Activated T-helper 17 cell treated with anti-CD3 and anti-CD28 coated beads, Interleukin-2, amount 50 U/mL, for 72 hours (primary cell): ENCODE measurements around the gene AGER. TPM values are rescaled to one million over a fixed set of nuclear protein-coding genes. Genes with fewer than 3 reads are reported as not detected.

Source experiments
- ATAC-seq: fragments of 150-1000 bp; cut with Tn5 transposase; replicated peaks from 2 replicates; pipeline ENCODE4 v1.10.0; 2021; ENCODE audit warnings: mild to moderate bottlenecking, moderate library complexity
- H3K27ac Mint-ChIP-seq: one replicate; pipeline ENCODE4 v1.8.0; 2022; ENCODE audit warnings: mixed read lengths
- H3K27me3 Mint-ChIP-seq: one replicate; pipeline ENCODE4 v1.8.0; 2022; ENCODE audit warnings: mixed read lengths
- H3K36me3 Mint-ChIP-seq: one replicate; pipeline ENCODE4 v1.8.0; 2022; ENCODE audit warnings: low read depth, mild to moderate bottlenecking, mixed read lengths
- H3K4me1 Mint-ChIP-seq: one replicate; pipeline ENCODE4 v1.8.0; 2022; ENCODE audit warnings: mixed read lengths
- H3K4me3 Mint-ChIP-seq: one replicate; pipeline ENCODE4 v1.8.0; 2022; ENCODE audit warnings: mild to moderate bottlenecking, mixed read lengths
- H3K9me3 Mint-ChIP-seq: one replicate; pipeline ENCODE4 v1.8.0; 2022; ENCODE audit warnings: mixed read lengths
- total RNA-seq, 2 donors: library from RNA; stranded (reverse); gene quantifications; one replicate each; pipeline ENCODE4 v1.2.3, GENCODE V29; 2022

Gene AGER
- total RNA-seq, 2 donors from 2014 or later = 19.3 to 50.2 TPM

DNA sequence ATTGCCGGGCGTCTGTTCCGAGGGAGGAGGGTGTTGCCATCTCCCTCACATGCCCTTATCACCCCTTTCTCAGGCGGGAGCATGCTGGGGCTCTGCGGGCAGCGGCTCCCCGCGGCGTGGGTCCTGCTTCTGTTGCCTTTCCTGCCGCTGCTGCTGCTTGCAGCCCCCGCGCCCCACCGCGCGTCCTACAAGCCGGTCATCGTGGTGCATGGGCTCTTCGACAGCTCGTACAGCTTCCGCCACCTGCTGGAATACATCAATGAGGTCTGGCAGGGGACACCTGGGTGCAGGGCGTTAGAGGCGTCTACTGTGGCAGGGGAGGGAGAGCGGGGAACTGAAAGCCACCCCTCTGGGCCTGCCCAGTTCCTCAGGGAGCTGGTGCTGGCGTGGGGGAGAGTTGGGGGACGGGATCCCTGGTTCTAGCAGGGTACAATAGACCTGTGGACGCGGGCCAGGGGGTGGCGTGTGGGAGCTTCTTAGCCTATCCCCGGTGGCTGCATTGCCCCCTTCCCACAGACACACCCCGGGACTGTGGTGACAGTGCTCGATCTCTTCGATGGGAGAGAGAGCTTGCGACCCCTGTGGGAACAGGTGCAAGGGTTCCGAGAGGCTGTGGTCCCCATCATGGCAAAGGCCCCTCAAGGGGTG is 29.4 kb downstream of the AGER start:
- Mint-ChIP-seq H3K27ac (peak overlapping the region; percentile 77), H3K36me3 (peaks cover 18% of the 10 kb centered on the region), H3K4me3 (peak overlapping the region; percentile 90), H3K27me3 (peaks cover 15% of the 10 kb centered on the region), H3K9me3 (no peaks in the 10 kb centered on the region), H3K4me1 (peaks cover 26% of the 10 kb centered on the region)
- ATAC-seq = peak; percentile 93

DNA sequence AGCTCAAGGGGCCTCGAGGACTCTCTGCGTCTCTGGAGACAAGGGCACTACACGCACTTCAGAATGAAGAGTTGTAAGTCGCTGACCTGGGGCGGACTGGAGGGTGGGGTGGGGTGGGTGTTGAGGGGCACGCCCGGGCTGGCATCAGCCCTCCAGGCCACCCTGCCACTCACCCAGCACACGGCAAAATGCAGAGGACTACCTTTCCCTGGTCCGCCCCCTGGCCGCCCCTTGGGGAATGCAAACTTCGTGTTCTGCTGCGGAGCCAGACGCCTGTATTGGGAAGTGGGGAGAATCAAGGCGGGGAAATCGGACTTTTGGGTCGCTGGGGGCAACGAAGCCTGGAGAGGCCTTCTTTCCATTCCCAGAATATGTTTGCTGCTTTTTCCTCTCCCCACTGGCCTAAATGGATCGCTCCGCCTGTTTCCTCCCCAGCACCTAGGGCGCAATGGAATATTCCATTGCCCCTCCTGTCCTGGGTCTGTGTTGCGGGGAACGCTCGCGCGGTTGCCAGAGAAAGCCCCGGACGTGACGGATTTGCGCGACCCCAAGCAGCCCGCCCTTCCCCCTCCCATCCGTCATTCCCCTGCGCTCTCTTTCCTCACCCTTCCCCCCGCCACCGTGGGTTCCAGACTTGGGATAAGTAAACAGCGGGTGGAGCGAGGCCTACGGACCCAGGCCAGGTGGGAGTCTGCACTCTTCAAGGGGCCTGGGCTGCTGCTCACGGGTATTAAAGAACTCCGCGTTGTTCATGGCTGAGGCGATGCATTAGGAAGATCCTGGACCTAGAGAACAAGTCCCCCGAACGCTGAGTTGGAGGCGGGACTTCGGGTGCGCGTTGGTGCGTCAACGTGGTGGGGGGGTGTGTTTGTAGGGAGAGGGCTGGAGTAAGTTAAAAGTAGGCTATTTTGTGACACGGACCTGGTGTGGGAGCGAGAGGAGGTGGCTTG is 30.2 kb downstream of the AGER start, which contains the start of gene PPT2:
Gene PPT2, plus strand, starts transcription at position 578 of the 950 bp plus-strand sequence. CDS start 454 bp downstream, outside the sequence.
- peak within 1 kb of the TSS; percentile 77 for H3K27ac Mint-ChIP-seq
- peaks cover 17% of the 10 kb centered on the region for H3K36me3 Mint-ChIP-seq
- peak within 1 kb of the TSS; percentile 90 for H3K4me3 Mint-ChIP-seq
- H3K9me3 Mint-ChIP-seq = no peaks in the 10 kb centered on the region
- H3K4me1 Mint-ChIP-seq = peaks cover 28% of the 10 kb centered on the region
- H3K27me3 Mint-ChIP-seq = peaks cover 18% of the 10 kb centered on the region
- ATAC-seq = peak; percentile 67

DNA sequence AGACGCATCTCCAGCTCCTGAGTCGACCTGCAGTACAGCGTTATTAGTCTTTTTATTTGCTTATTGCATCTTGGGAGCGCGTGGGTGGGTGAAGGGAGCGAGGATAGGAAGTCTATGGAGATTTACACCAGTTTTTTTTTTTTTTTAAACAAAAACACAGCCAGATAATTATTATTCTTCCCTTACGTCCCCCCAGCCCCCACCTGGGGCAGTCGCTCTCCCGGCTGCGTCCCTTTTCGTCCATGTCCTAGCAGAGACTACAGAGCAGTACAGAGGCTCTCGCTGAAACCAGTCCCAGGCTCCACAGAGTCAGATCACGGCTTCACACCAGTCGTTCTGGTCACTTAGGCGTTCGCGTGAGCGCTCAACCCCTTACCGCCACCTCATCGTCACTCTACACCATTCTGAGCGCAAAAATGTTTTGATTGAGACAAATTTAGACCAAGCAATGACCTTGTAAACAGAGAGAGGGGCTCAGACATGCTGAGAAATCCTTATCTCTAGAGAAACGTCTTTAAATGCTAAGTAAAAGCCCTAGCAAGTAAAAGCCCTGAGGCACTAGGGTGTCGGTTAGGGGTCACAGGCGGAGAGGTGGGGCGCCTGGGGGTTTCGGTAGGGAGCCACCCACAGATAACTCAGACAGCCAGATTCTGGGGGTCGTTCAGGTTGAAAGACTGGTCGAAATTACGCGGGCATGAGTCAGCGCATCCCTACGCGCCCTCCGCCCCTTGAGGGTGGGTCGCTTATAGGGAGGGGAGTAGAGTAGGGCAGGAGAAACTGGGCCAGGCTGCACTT is 31.1 kb downstream of the AGER start:
- ATAC-seq = no peak
- H3K9me3 Mint-ChIP-seq = no peaks in the 10 kb centered on the region

DNA sequence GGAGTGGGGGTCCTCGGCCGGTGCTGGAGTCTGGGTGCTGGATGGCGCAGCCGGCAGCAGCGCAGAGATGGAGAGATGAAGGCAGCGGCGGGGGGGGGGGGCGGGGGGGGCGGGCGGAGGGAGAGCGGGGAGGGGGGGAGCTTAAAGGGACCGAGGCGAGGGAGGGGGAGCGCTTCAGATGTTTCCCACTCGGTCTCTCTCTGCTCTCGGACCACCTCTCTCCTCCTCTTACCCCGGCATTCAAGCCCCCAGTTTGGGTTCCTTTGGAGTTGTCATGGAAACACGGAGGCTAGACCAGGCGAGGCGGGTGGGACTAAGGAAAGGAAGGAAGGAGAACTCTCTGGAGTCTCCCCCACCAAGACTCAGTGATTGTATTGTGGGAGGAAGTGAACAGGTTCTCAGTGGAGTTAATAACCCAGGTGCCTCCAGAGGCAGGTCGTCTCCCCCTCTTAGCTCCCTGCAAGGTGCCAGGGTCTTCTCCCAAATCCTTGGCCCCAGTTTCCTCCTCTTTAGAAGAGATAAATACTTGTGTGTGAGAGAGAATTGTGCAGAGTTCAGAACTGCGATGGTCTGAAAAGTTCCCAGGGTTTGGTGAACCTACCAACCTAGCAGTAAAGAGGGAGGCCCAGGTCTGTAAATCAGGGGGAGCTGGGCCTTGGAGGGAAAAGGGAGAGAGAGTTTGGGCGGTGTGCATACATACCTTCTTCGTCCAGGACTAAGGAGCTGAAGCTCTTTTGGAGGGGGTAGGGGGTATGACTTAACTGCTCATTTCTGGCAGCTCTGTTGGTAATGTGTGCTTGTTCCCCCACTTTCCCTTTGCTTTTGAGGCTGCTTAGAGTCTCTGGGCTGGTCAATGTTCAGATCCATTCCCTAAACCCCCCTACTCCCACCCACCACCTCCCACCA is 31.9 kb downstream of the AGER start, which contains the start of gene PRRT1:
Gene PRRT1, minus strand, starts transcription at position 77 of the 906 bp plus-strand sequence. CDS start 112 bp downstream, outside the sequence.
- peak within 1 kb of the TSS; percentile 90 for H3K4me3 Mint-ChIP-seq
- peaks cover under 1% of the 10 kb centered on the region for H3K36me3 Mint-ChIP-seq
- H3K9me3 Mint-ChIP-seq = no peaks in the 10 kb centered on the region
- peaks cover 28% of the 10 kb centered on the region for H3K27me3 Mint-ChIP-seq
- H3K27ac Mint-ChIP-seq = no peak within 1 kb of the TSS
- ATAC-seq = no peak
- peaks cover 33% of the 10 kb centered on the region for H3K4me1 Mint-ChIP-seq

More for the DNA sequence above, 31.1 kb downstream of the AGER start:
- Mint-ChIP-seq H3K27me3 (peaks cover 27% of the 10 kb centered on the region), H3K4me3 (peak overlapping the region; percentile 90), H3K4me1 (peaks cover 33% of the 10 kb centered on the region), H3K36me3 (peaks cover 9% of the 10 kb centered on the region), H3K27ac (peak overlapping the region; percentile 36)

DNA sequence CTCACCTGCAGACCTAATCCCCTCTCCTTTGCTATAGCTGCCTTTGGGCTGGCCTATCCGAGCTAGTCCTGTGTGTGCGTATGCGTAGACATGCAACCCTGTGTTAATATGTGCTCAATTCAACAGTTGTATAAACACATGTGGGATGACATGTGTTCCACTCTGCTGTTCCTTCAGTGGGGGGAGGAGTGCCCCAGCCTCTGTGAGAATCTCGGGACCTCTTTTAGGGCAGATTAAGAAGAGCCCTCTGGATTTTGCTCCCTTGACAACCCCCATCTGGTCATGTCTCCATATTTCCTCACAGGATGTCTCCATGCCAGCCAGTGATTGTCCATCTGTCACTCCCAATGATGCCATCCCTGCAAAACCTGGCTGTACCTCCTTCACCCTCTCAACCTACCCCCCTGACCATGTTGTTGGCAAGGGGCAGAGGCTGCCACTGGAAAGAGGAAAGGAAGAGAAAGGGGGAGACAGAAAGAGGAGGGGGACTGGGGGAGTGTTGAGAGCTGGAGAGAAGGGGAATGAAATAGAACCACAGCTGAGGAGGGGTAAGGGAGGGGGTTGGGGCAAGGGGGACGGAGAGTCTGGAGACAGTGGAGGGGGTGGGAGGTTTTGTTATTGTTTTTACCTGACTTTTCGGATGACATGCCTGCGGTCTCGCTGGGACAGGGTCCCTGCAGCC is 32.7 kb downstream of the AGER start:
- H3K36me3 Mint-ChIP-seq = no peaks in the 10 kb centered on the region
- H3K27ac Mint-ChIP-seq = no peak overlapping the region
- H3K9me3 Mint-ChIP-seq = no peaks in the 10 kb centered on the region
- H3K4me3 Mint-ChIP-seq = no peak overlapping the region
- peaks cover 33% of the 10 kb centered on the region for H3K4me1 Mint-ChIP-seq
- H3K27me3 Mint-ChIP-seq = peaks cover 28% of the 10 kb centered on the region
- no peak for ATAC-seq

DNA sequence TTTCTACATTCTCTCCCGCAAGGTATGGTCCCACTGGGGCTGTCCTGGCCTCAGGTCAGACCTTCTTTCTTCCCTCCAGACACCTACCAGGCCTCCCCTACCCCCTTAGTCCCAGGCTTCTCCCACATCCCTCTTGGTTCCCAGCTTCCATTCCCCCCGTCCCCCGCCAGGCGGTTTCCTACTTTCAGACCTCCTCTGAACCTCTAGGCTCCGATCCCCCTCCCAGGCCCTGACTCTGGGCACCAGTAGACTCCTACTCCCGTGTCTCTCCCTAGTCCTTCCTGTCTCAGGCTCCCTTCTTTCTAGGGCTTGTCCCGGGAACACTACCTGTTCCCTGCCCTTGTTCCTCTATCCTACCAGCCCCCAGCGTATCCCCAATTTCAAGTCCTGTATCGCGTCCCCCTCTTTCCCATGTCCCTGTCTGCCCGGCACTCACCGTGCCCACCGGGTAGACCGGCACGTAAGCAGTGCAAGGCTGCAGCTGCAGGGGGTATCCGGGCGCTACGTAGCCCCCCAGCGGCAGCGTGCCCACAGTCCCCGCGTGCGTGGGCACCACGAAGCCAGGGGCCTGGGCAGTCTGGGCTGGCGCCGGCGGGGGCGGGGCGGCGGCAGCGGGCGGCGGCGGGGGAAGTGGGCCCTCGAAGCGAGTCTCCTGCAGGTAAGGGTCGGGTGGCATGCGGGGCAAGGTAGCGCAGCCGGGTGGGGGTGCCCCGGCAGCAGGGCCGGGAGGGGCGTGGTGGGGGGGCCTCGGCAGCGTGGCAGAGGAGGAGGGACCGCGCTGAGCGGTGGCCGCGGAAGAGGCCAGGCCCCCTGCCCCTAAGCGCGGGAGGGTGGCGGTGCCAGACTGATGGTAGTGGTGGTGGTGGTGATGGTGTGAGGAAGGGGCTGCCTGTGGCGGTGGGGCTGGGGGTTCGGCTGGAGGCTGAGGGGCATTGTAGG is 33.9 kb downstream of the AGER start:
- Mint-ChIP-seq H3K9me3 (no peaks in the 10 kb centered on the region), H3K4me3 (peak overlapping the region; percentile 3), H3K36me3 (no peaks in the 10 kb centered on the region), H3K27ac (no peak overlapping the region), H3K27me3 (peaks cover 28% of the 10 kb centered on the region), H3K4me1 (peaks cover 29% of the 10 kb centered on the region)
- no peak for ATAC-seq

DNA sequence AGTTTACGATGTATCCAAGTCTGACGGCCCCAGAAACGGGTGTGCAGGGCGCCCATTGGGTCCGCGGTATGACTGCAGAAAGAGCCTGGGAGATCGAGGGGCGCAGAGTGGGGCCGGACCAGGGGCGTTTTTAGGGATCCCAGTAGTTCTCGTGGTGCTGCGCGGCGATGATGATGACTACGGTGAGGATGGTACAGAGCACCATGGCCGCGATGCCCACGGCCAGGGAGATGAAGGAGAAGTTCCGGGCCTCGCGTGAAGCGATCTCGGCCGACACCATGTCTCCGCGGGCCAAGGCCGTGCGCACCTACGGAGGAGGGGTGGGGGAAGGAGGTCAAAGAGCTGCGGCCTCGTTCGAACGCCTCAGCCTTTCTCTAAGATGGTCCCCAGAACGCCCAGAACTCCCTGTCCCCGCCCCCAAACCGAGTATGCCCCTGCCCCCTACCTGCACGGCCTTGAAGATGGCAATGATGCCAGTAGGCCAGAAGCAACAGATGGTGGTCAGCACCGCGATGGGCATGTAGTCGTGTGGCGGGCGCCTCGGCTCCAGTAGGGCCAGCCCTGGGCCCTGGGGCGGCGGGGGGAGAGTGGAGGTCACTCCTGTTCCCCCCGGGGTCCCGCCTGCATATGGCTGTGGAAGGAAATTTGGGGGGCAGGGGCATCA is 34.8 kb downstream of the AGER start:
- no peaks in the 10 kb centered on the region for H3K36me3 Mint-ChIP-seq
- peak; percentile 32 for ATAC-seq
- no peaks in the 10 kb centered on the region for H3K9me3 Mint-ChIP-seq
- peak overlapping the region; percentile 48 for H3K27ac Mint-ChIP-seq
- peaks cover 20% of the 10 kb centered on the region for H3K4me1 Mint-ChIP-seq
- H3K27me3 Mint-ChIP-seq = peaks cover 28% of the 10 kb centered on the region
- H3K4me3 Mint-ChIP-seq = peak overlapping the region; percentile 80

DNA sequence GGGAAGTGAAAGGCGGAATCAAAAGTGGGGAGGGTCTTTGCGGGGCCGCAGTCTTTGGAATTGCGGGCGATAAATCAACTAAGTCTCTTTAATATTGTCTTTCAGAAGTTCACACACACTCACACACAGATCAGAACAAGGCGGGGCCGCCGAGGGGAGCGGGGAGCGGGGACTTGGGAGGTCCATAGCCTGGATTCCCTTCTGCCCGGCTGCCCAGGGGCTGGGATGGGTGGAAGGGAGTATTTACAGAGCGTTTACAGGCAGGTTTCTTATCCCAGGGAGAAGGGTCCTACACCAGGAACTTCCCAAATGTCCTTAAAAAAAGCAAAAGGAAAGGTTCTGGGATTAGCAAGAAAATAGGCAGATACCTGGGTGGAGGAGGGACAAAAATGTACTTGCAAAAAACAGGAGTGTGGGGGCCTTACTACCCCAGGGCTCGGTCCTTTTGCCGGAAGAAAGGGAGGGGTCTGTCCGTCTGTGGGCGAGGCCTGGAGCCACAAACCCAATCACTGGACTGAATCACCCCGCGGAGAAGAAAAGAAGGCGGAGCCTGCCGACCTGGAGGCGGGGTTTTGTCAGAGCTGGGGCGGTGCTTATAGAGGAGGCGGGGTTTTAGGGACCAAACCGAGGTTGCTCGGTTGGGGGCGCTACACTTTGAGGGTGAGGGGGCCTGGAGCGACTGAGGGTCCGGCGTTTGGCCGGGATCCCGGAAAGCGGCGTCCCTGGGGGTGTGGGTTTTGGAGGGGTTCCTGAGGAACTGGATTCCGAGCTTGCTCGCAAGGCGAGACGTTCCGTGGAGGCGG is 35.6 kb downstream of the AGER start:
- peak; percentile 85 for ATAC-seq
- Mint-ChIP-seq H3K27ac (peak overlapping the region; percentile 48), H3K27me3 (peaks cover 28% of the 10 kb centered on the region), H3K36me3 (no peaks in the 10 kb centered on the region), H3K4me1 (peaks cover 17% of the 10 kb centered on the region), H3K9me3 (no peaks in the 10 kb centered on the region), H3K4me3 (peak overlapping the region; percentile 80)

DNA sequence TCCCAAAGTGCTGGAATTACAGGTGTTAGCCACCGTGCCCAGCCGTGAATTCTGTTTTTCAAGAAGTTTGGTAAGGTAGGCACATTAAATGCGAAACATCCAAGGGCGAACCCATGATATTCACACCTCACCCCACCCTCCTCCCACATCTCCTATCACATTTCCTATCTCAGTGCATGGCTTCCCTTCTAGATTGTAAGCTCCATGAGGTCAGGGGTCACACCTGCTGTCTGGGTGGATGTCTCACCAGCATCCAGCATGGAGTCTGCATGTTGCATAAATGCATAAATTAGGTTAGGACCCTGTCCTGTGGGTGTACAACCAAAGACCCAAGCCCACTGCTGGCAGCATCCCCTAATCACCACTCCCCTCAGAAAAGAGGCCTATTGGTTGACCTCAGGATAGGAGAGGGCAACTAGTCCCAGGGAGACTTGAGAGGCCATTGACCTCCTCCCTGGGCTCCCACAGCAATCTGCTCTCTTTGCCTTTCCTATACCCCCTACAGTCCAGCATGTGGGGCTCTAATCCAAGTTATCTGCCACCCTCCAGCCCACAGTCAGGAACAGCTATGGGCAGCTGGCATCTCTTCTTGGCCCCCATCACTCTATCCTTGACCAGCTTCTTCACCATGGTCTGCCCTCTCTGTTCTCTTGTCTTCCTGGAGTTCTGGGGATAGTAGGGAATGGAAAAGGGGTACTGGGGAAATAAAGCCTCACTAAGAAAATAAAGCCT is 36.5 kb downstream of the AGER start:
- no peak for ATAC-seq
- no peaks in the 10 kb centered on the region for H3K9me3 Mint-ChIP-seq
- peak overlapping the region; percentile 80 for H3K4me3 Mint-ChIP-seq
- H3K27me3 Mint-ChIP-seq = peaks cover 28% of the 10 kb centered on the region
- H3K36me3 Mint-ChIP-seq = no peaks in the 10 kb centered on the region
- peaks cover 12% of the 10 kb centered on the region for H3K4me1 Mint-ChIP-seq
- no peak overlapping the region for H3K27ac Mint-ChIP-seq

DNA sequence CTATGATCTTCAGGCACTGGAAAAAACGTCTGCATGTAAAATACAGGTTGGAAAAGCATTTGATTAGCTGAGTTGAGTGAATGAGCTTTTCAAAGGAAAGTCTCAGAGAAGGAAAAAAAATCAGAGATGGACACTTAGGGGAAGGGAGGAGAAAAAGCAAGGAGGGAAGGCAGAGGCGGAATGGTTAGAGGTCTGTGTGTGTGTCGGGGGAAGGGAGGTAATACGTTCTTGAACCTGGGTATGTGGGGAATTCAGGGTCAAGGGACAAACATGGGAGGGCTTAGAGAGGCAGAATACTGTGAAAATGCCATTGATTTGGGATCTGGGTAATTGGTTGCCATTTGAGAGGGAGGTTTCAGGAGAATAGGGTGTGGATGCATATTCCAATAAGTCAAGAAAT is 37.4 kb downstream of the AGER start:
- Mint-ChIP-seq H3K4me1 (peaks cover 12% of the 10 kb centered on the region), H3K36me3 (no peaks in the 10 kb centered on the region), H3K4me3 (no peak overlapping the region), H3K27me3 (peaks cover 34% of the 10 kb centered on the region), H3K27ac (no peak overlapping the region), H3K9me3 (no peaks in the 10 kb centered on the region)
- no peak for ATAC-seq

DNA sequence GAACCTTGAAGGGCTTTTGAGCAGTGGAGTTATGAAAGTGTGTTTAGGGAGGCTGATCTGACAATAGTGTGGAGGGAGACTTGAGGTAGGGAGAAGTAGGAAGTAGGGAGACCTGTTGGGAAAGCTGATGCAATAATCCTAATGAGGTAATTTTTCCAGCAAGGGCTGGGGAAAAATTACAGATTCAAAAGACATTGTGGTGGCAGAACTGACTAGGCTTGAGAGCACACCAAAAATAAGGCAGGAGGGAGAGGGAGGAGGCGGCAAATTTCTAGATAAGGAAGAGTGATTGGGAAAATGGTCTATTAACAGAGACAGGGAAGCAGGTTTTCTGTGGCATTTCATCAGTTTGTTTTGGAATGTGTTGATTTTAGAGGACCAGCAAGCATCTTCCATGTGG is 37.8 kb downstream of the AGER start:
- Mint-ChIP-seq H3K27me3 (peaks cover 35% of the 10 kb centered on the region), H3K27ac (no peak overlapping the region)

More for the DNA sequence above, 37.8 kb downstream of the AGER start:
- no peaks in the 10 kb centered on the region for H3K9me3 Mint-ChIP-seq
- H3K4me3 Mint-ChIP-seq = no peak overlapping the region
- no peaks in the 10 kb centered on the region for H3K36me3 Mint-ChIP-seq
- peaks cover 12% of the 10 kb centered on the region for H3K4me1 Mint-ChIP-seq
- ATAC-seq = no peak
